Hematopoietic multipotent progenitor cell treated with erythropoietin and hydrocortisone succinate and interleukin-3 and kit ligand, for 15 days (in vitro differentiated cells): ENCODE measurements around the gene MAP2K5.

Experiments used
- DNase-seq: peaks from one replicate; pipeline ENCODE4 v3.0.0-alpha.2; 2015; ENCODE audit warnings: low spot score

The MAP2K5 gene

GRCh38 chr15:67724691-67725375 lies 182.3 kb downstream of the MAP2K5 start:
- DNase-seq: no peak

- DNase-seq: no peak
Measured at GRCh38 chr15:67730135-67730534, 187.6 kb downstream of the MAP2K5 start.

GRCh38 chr15:67731112-67731721 lies 188.7 kb downstream of the MAP2K5 start:
- no peak for DNase-seq

GRCh38 chr15:67732164-67732563 lies 189.7 kb downstream of the MAP2K5 start:
- no peak for DNase-seq

- DNase-seq: no peak
Measured at GRCh38 chr15:67732671-67733374, 190.3 kb downstream of the MAP2K5 start.

- DNase-seq: no peak
Measured at GRCh38 chr15:67735896-67736295, 193.4 kb downstream of the MAP2K5 start.

GRCh38 chr15:67736810-67737209 lies 194.3 kb downstream of the MAP2K5 start:
- no peak for DNase-seq

GRCh38 chr15:67738056-67738455 lies 195.6 kb downstream of the MAP2K5 start:
- DNase-seq: no peak

GRCh38 chr15:67740405-67740804 lies 197.9 kb downstream of the MAP2K5 start:
- no peak for DNase-seq

- DNase-seq: no peak
Measured at GRCh38 chr15:67741308-67741707, 198.8 kb downstream of the MAP2K5 start.

- DNase-seq: no peak
Measured at GRCh38 chr15:67743558-67743957, 201.1 kb downstream of the MAP2K5 start.

- no peak for DNase-seq
Measured at GRCh38 chr15:67744331-67745072, 202.0 kb downstream of the MAP2K5 start.

GRCh38 chr15:67745073-67746006 lies 202.8 kb downstream of the MAP2K5 start:
- no peak for DNase-seq

- no peak for DNase-seq
Measured at GRCh38 chr15:67746022-67746421, 203.5 kb downstream of the MAP2K5 start.

GRCh38 chr15:67746450-67746849 lies 203.9 kb downstream of the MAP2K5 start:
- DNase-seq: no peak

- DNase-seq: no peak
Measured at GRCh38 chr15:67747921-67748320, 205.4 kb downstream of the MAP2K5 start.

- no peak for DNase-seq
Measured at GRCh38 chr15:67750371-67750770, 207.9 kb downstream of the MAP2K5 start.

GRCh38 chr15:67753891-67754290 lies 211.4 kb downstream of the MAP2K5 start:
- no peak for DNase-seq

- DNase-seq: no peak
Measured at GRCh38 chr15:67755264-67755663, 212.8 kb downstream of the MAP2K5 start.

- no peak for DNase-seq
Measured at GRCh38 chr15:67755936-67756335, 213.4 kb downstream of the MAP2K5 start.

- DNase-seq: no peak
Measured at GRCh38 chr15:67758619-67759300, 216.3 kb downstream of the MAP2K5 start.
